Heart left ventricle (tissue), 16 donors: ENCODE measurements around the gene ENPP6. TPM values are rescaled to one million over a fixed set of nuclear protein-coding genes. Genes with fewer than 3 reads are reported as not detected.

Experiments
- ATAC-seq, 4 donors: fragments of 200-7000 bp; cut with Tn5 transposase; one replicate each; pipeline ENCODE4 v1.9.1; 2020 to 2022; ENCODE audit warnings: moderate library complexity in 4 of 4, mild to moderate bottlenecking in 3 of 4, moderate number of reproducible peaks in 1 of 4
- DNase-seq, 5 donors: peaks; one replicate each; pipeline ENCODE4 v3.0.0-alpha.2; 2020
- H3K27ac ChIP-seq, 12 donors: fragments of 200-600 bp; sonication (generic) in 4 of 12; one replicate each; pipeline versions ENCODE4 v1.5.0 to v1.8.0; 2016 to 2022; ENCODE audit warnings: mild to moderate bottlenecking in 2 of 12
- H3K27me3 ChIP-seq, 9 donors: fragments of 200-600 bp; sonication (generic) in 2 of 9; one replicate each; pipeline versions ENCODE4 v1.5.1 to v1.8.0; 2016 to 2022; ENCODE audit warnings: mild to moderate bottlenecking in 3 of 9
- H3K36me3 ChIP-seq, 9 donors: fragments of 200-600 bp; sonication (generic) in 2 of 9; one replicate each; pipeline versions ENCODE4 v1.5.0 to v1.8.0; 2018 to 2022; ENCODE audit warnings: mild to moderate bottlenecking in 2 of 9
- H3K4me1 ChIP-seq, 12 donors: fragments of 200-600 bp; sonication (generic) in 4 of 12; one replicate each; pipeline versions ENCODE4 v1.5.0 to v1.8.0; 2016 to 2022; ENCODE audit warnings: mild to moderate bottlenecking in 3 of 12
- H3K4me3 ChIP-seq, 12 donors: fragments of 200-600 bp; sonication (generic) in 4 of 12; one replicate each; pipeline versions ENCODE4 v1.5.0 to v1.8.0; 2017 to 2022; ENCODE audit warnings: mild to moderate bottlenecking in 9 of 12, moderate library complexity in 4 of 12
- H3K9me3 ChIP-seq, 12 donors: fragments of 200-600 bp; sonication (generic) in 4 of 12; one replicate each; pipeline versions ENCODE4 v1.5.0 to v1.8.0; 2016 to 2022; ENCODE audit warnings: mild to moderate bottlenecking in 1 of 12
- POLR2A ChIP-seq, 2 donors: fragments of 450-650 bp; IDR thresholded peaks; one replicate each; pipeline ENCODE4 v1.6.1; 2017; ENCODE audit warnings: antibody characterized with exemption in 2 of 2, mild to moderate bottlenecking in 2 of 2, moderate library complexity in 2 of 2
- WGBS, 4 donors: extraction: QIAGEN DNeasy Blood & Tissue Kit in 2 of 4; methylation state at CpG; one replicate each; pipeline versions ENCODE4 v1.1.5 to v1.1.7; 2013 to 2018; 5-methylcytosine and 5-hydroxymethylcytosine counted together
- intact Hi-C, 10 donors: fragments of 100-400 bp; cut with DNase I; formaldehyde crosslinking; loops; one replicate each; pipeline versions ENCODE4 v1.11.1 to v1.14.2; 2022
- polyA plus RNA-seq, 2 donors: library from polyadenylated mRNA; stranded (reverse); fragments of 200-250 nt; gene quantifications; one replicate each; pipeline ENCODE4 v1.2.3, GENCODE V29; 2013
- total RNA-seq, 9 donors: library from RNA; depleted of rRNA in 2 of 9; stranded (reverse); fragments of >200 nt in 2 of 9; fragmentation: NEBNext Ultra II Directional in 3 of 9; extraction: Animal tissue kit (Norgen Biotek cat#: 25700) in 3 of 9; gene quantifications; one replicate each; pipeline versions ENCODE4 v1.1.0 to v1.2.4, GENCODE V29; 2016 to 2023
- TF ChIP-seq, protein P1 (sequence below), 12 donors: fragments of 200-600 bp; sonication (generic) in 4 of 12; IDR thresholded peaks; one replicate each; pipeline versions ENCODE4 v1.5.0 to v1.8.0; 2018 to 2022; ENCODE audit warnings: antibody characterized with exemption in 12 of 12, mild to moderate bottlenecking in 5 of 12
- donor health status: ischemic (EF 13 %, LVEDD 7.1; RV severe dilation, severe dysfunction).
- donor health status: healthy with polysubstance abuse.
- donor health status: DM: no; HTN: yes; CAD: no.
- donor health status: DM: no; HTN: no; CAD: no.
- donor health status: ischemic (EF 25% LVEDD 6.9; RV normal size, moderate dysfunction).
- donor health status: ischemic (EF 25% LVEDD 5.7; RV mildly dilated, moderate dysfunction).
- donor health status: healthy.
- donor health status: DM: yes; HTN: yes; CAD: no.
- donor health status: ischemic (EF 35%, LVEDD 5.7; RV mildly dilated, moderate dysfunction).
- donor health status: nonischemic (EF 11% LVEDD 7.7; RV severe dilation, severe dysfunction).
- donor health status: DM: yes; HTN: yes; CAD: no.
- donor health status: PGD.
- donor health status: ischemic (EF 29% LVEDD 5.4; RV normal size, mild dysfunction).
- donor health status: nonischemic (EF 23%, LVEDD 6.1; RV moderate dilation, normal function).

The ENPP6 gene
- total and polyA plus RNA-seq, 11 donors: 0.03 to 0.35 (median 0.19) TPM; not detected in 2

GRCh38 chr4:184136525-184136924, 81.1 kb downstream of the ENPP6 start:
- Histone ChIP-seq H3K4me1 (no peaks in the 10 kb centered on the region), H3K4me3 (no peak overlapping the region), H3K36me3 (no peaks in the 10 kb centered on the region), H3K9me3 (peaks cover 0 to 26% (median 15%) of the 10 kb centered on the region in 12 donors), H3K27me3 (no peaks in the 10 kb centered on the region), H3K27ac (no peak overlapping the region)
- DNase-seq (no peak), ATAC-seq (no peak)
- intact Hi-C loops: no loop called here
- no peak for TF ChIP-seq POLR2A (IDR thresholded peaks at IDR 0.05)
- TF ChIP-seq, protein P1, sequence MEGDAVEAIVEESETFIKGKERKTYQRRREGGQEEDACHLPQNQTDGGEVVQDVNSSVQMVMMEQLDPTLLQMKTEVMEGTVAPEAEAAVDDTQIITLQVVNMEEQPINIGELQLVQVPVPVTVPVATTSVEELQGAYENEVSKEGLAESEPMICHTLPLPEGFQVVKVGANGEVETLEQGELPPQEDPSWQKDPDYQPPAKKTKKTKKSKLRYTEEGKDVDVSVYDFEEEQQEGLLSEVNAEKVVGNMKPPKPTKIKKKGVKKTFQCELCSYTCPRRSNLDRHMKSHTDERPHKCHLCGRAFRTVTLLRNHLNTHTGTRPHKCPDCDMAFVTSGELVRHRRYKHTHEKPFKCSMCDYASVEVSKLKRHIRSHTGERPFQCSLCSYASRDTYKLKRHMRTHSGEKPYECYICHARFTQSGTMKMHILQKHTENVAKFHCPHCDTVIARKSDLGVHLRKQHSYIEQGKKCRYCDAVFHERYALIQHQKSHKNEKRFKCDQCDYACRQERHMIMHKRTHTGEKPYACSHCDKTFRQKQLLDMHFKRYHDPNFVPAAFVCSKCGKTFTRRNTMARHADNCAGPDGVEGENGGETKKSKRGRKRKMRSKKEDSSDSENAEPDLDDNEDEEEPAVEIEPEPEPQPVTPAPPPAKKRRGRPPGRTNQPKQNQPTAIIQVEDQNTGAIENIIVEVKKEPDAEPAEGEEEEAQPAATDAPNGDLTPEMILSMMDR (IDR thresholded peaks at IDR 0.05): no peak
- 79 to 88% (median 85%) methylated on average over 1 of the region's 1 CpG for WGBS, 4 donors

DNA sequence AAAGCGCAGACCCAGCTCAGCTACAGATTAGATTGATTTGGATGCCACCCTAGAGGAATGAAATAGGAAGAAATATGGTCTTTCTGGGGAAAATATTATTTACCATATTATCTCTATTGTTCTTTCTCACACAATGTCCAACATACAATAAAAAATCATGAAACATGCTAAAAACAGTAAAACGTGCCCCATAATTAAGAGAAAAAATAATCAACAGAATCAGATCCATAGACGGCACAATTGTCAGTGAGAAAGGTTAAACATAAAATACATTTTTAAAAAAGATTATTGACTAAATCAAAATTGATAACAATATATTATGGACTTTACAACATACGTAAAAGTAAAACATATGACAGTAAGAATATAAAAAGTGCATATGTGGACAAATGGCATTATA, 90.9 kb downstream of the ENPP6 start:
- H3K36me3 ChIP-seq: no peaks in the 10 kb centered on the region
- DNase-seq (no peak), ATAC-seq (no peak)
- intact Hi-C loops: no loop called here
- no peaks in the 10 kb centered on the region for H3K27me3 ChIP-seq
- H3K4me3 ChIP-seq: no peak overlapping the region
- no peaks in the 10 kb centered on the region for H3K4me1 ChIP-seq
- TF ChIP-seq, protein P1 (IDR thresholded peaks at IDR 0.05): no peak
- no peak for TF ChIP-seq POLR2A (IDR thresholded peaks at IDR 0.05)
- peaks cover 0 to 13% (median 0%) of the 10 kb centered on the region in 12 donors for H3K9me3 ChIP-seq
- no peak overlapping the region for H3K27ac ChIP-seq
- WGBS, 4 donors: 69 to 84% (median 77%) methylated on average over 4 of the region's 4 CpGs

DNA sequence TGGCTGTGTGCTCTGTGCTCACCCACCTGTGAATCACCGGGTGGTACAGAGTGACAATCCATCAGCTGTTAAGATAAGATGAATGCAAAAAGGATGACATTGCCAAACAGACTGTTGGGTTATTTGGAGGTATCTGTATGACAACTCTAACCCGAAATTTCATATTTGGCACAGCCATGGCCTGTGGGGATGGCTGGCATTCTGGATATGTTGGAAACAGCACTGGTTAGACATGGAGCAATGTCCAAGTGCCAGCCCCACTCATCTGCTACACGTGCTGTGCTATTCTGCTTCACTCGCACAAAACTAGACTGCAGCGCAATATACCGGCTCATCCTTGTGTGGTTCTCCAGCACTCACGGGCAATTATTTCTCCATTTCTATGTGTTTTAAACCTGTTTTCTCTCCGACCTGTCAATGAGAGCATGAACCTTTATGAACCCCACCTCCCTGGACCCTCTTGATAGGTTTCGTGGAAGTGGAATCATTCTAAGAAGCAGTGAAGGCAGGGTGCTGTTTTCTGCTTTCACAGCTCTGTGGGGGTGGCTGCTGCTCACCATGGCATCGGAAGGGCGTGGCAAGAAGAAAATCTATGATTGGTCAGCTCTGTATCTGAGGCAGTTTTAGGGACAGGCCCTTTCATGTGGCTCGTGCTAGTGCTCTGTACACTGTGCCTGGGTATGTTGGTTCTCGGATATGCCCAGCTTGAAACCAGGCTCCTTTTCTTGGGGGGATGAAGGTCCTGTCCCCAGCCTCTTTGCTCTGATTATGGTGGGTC, 94.9 kb downstream of the ENPP6 start:
- DNase-seq (no peak), ATAC-seq (no peak)
- Histone ChIP-seq H3K27ac (no peak overlapping the region), H3K27me3 (no peaks in the 10 kb centered on the region), H3K4me1 (no peaks in the 10 kb centered on the region), H3K36me3 (no peaks in the 10 kb centered on the region), H3K4me3 (no peak overlapping the region), H3K9me3 (peaks cover 0 to 13% (median 0%) of the 10 kb centered on the region in 12 donors)
- intact Hi-C loops: no loop called here
- TF ChIP-seq POLR2A (IDR thresholded peaks at IDR 0.05): no peak
- TF ChIP-seq, protein P1 (IDR thresholded peaks at IDR 0.05): no peak
- 88 to 94% (median 90%) methylated on average over 13 of the region's 13 CpGs for WGBS, 4 donors

DNA sequence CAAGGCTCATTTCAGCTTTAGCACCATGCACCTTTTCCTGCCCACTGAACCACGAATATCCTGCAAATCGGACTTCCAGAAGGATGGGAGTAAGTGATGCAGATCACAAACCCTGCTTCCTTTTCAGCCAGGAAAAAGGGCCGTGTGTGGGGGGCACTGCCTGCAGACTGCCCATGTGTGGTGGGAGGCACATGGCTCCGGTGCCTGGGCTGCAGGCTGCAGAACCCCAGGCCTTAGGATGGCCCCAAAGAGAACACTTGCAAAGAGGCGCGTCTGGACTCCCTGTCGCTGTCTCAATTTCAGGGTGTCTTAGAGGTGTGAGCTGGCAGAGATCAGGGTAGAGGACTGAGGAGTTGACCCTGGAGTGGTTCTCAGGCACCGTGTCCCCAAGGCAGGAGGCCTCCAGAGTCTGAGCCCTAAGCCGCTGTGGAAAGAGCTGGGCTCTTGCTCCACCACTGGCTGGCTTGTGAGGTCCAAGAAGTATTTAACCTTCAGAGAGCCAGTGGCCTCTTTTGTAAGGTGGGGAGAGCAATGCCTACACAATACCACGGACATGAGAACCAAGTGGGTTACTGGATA, 97.0 kb downstream of the ENPP6 start:
- DNase-seq (no peak), ATAC-seq (no peak)
- Histone ChIP-seq H3K27me3 (no peaks in the 10 kb centered on the region), H3K36me3 (no peaks in the 10 kb centered on the region), H3K4me3 (no peak overlapping the region), H3K27ac (no peak overlapping the region), H3K9me3 (no peaks in the 10 kb centered on the region), H3K4me1 (no peaks in the 10 kb centered on the region)
- intact Hi-C loops: no loop called here
- no peak for TF ChIP-seq POLR2A (IDR thresholded peaks at IDR 0.05)
- TF ChIP-seq, protein P1 (IDR thresholded peaks at IDR 0.05): no peak
- 82 to 88% (median 86%) methylated on average over 6 to 10 of the region's 10 CpGs for WGBS, 4 donors
